ENCODE data around the gene ZNF296.

DNA sequence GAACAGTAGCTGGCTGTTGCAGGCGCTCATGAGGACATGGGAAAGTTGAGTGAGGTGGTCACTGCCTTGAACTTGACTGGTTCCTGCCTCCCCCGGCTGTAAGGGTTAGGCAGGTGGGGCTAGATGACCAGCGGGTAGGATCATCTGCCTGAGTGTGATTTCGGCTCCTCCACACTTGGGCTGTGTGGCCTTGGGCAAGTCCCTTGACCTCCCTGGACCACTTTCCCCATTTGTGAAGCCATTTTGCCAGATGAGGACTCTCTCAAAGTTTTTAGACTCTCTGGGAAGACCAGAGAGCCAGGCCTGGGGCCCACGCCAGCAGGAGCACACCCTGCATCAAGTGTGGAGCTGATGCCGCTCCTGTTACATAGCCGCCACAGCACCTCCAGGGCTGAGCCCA, 26.2 kb upstream of the ZNF296 start:
- TF ChIP-seq, protein P1, sequence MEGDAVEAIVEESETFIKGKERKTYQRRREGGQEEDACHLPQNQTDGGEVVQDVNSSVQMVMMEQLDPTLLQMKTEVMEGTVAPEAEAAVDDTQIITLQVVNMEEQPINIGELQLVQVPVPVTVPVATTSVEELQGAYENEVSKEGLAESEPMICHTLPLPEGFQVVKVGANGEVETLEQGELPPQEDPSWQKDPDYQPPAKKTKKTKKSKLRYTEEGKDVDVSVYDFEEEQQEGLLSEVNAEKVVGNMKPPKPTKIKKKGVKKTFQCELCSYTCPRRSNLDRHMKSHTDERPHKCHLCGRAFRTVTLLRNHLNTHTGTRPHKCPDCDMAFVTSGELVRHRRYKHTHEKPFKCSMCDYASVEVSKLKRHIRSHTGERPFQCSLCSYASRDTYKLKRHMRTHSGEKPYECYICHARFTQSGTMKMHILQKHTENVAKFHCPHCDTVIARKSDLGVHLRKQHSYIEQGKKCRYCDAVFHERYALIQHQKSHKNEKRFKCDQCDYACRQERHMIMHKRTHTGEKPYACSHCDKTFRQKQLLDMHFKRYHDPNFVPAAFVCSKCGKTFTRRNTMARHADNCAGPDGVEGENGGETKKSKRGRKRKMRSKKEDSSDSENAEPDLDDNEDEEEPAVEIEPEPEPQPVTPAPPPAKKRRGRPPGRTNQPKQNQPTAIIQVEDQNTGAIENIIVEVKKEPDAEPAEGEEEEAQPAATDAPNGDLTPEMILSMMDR (conservative IDR thresholded peaks at IDR 0.05; ENCODE audit: low read length): no peak
- TF ChIP-seq EZH2phosphoT487 (IDR thresholded peaks at IDR 0.05; ENCODE audit: borderline replicate concordance, low read depth, low read length): no peak

Data from OCI-LY7 (cell line).